Measurements from ENCODE around the gene CMAS. TPM values are rescaled to one million over a fixed set of nuclear protein-coding genes. Genes with fewer than 3 reads are reported as not detected.

CMAS gene
- polyA plus RNA-seq, 1 of the 3 experiments (the other 2 are of a cell fraction), result 16.0 TPM

DNA sequence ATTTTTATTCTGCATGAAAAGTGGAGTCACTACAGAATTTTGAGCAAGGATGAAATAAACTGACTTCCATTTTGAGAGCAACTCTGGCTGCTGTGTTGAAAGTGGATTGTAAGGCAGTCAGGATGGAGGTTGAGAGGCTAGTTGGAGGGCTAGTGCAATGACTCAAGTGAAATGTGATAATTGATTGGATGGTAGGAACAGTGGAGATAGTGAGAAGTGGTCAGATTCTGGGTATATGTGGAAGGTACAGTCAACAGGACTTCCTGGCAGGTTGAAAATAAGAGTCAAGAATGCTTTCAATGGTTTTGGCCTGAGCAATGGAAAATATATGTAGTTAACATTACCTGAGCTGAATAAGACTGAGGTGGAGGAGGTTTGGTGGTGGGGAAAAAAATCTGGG is 29.0 kb upstream of the CMAS start:
- Histone ChIP-seq H3K36me3 (replicated peaks in 1 of 2; ENCODE audit: control insufficient read depth in 1 of 2, insufficient read depth in 2 of 2, low read length in 1 of 2) (no peaks in the 10 kb centered on the region), H4K20me1 (ENCODE audit: insufficient read depth) (no peaks in the 10 kb centered on the region), H3K9ac (no peak overlapping the region), H3K9me3 (no peaks in the 10 kb centered on the region), H3K27ac (ENCODE audit: low read depth in 2 of 2, low read length in 1 of 2) (no peak overlapping the region), H3K4me1 (ENCODE audit: control insufficient read depth in 1 of 2, insufficient read depth in 2 of 2, low read depth in 1 of 2, low read length in 1 of 2) (no peaks in the 10 kb centered on the region; a peak in 1 of 4 replicates), H3K4me2 (no peak overlapping the region), H3F3A (replicated peaks; ENCODE audit: insufficient read depth) (no peaks in the 10 kb centered on the region), H3K4me3 (ENCODE audit: low read depth in 2 of 2, low read length in 1 of 2) (no peak overlapping the region), H3K27me3 (ENCODE audit: insufficient read depth) (no peaks in the 10 kb centered on the region; the same call in 1 of the 2 replicates), H3K79me2 (ENCODE audit: insufficient read depth) (no peaks in the 10 kb centered on the region), H2AFZ (ENCODE audit: low read depth) (no peak overlapping the region), H3K9me2 (no peaks in the 10 kb centered on the region)
- DNase-seq, result no peak
- TF ChIP-seq, protein P1, sequence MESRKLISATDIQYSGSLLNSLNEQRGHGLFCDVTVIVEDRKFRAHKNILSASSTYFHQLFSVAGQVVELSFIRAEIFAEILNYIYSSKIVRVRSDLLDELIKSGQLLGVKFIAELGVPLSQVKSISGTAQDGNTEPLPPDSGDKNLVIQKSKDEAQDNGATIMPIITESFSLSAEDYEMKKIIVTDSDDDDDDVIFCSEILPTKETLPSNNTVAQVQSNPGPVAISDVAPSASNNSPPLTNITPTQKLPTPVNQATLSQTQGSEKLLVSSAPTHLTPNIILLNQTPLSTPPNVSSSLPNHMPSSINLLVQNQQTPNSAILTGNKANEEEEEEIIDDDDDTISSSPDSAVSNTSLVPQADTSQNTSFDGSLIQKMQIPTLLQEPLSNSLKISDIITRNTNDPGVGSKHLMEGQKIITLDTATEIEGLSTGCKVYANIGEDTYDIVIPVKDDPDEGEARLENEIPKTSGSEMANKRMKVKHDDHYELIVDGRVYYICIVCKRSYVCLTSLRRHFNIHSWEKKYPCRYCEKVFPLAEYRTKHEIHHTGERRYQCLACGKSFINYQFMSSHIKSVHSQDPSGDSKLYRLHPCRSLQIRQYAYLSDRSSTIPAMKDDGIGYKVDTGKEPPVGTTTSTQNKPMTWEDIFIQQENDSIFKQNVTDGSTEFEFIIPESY (IDR thresholded peaks at IDR 0.05; ENCODE audit: borderline replicate concordance, low read depth), result no peak
- TF ChIP-seq USF1 (IDR thresholded peaks at IDR 0.05; ENCODE audit: borderline replicate concordance, low read depth) (no peak), GABPA (IDR thresholded peaks at IDR 0.05; ENCODE audit: low read depth) (no peak), MAX (IDR thresholded peaks at IDR 0.05; ENCODE audit: low read depth) (no peak), ELF1 (IDR thresholded peaks at IDR 0.05) (no peak), RFX5 (IDR thresholded peaks at IDR 0.05; ENCODE audit: low read length) (no peak), SIN3A (IDR thresholded peaks at IDR 0.05; ENCODE audit: borderline replicate concordance, low read depth, low read length) (no peak), TAF1 (IDR thresholded peaks at IDR 0.05; ENCODE audit: borderline replicate concordance, low read depth, low read length) (no peak), RCOR1 (IDR thresholded peaks at IDR 0.05; ENCODE audit: low read length) (no peak), YY1 (IDR thresholded peaks at IDR 0.05; ENCODE audit: low read depth) (no peak), EZH2phosphoT487 (IDR thresholded peaks at IDR 0.05; ENCODE audit: borderline replicate concordance, low read depth) (no peak), GATA2 (CRISPR knock-in tag; IDR thresholded peaks at IDR 0.05) (no peak), MXI1 (IDR thresholded peaks at IDR 0.05; ENCODE audit: low read depth, low read length) (no peak), TCF12 (IDR thresholded peaks at IDR 0.05) (no peak), FOXM1 (IDR thresholded peaks at IDR 0.05; ENCODE audit: low read depth) (no peak), NFIC (IDR thresholded peaks at IDR 0.05; ENCODE audit: borderline replicate concordance) (no peak)
- TF ChIP-seq, protein P2, sequence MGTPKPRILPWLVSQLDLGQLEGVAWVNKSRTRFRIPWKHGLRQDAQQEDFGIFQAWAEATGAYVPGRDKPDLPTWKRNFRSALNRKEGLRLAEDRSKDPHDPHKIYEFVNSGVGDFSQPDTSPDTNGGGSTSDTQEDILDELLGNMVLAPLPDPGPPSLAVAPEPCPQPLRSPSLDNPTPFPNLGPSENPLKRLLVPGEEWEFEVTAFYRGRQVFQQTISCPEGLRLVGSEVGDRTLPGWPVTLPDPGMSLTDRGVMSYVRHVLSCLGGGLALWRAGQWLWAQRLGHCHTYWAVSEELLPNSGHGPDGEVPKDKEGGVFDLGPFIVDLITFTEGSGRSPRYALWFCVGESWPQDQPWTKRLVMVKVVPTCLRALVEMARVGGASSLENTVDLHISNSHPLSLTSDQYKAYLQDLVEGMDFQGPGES (IDR thresholded peaks at IDR 0.05; ENCODE audit: low read depth, low read length), result no peak
- TF ChIP-seq, protein P3, sequence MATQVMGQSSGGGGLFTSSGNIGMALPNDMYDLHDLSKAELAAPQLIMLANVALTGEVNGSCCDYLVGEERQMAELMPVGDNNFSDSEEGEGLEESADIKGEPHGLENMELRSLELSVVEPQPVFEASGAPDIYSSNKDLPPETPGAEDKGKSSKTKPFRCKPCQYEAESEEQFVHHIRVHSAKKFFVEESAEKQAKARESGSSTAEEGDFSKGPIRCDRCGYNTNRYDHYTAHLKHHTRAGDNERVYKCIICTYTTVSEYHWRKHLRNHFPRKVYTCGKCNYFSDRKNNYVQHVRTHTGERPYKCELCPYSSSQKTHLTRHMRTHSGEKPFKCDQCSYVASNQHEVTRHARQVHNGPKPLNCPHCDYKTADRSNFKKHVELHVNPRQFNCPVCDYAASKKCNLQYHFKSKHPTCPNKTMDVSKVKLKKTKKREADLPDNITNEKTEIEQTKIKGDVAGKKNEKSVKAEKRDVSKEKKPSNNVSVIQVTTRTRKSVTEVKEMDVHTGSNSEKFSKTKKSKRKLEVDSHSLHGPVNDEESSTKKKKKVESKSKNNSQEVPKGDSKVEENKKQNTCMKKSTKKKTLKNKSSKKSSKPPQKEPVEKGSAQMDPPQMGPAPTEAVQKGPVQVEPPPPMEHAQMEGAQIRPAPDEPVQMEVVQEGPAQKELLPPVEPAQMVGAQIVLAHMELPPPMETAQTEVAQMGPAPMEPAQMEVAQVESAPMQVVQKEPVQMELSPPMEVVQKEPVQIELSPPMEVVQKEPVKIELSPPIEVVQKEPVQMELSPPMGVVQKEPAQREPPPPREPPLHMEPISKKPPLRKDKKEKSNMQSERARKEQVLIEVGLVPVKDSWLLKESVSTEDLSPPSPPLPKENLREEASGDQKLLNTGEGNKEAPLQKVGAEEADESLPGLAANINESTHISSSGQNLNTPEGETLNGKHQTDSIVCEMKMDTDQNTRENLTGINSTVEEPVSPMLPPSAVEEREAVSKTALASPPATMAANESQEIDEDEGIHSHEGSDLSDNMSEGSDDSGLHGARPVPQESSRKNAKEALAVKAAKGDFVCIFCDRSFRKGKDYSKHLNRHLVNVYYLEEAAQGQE (IDR thresholded peaks at IDR 0.05; ENCODE audit: low read depth, low read length), result no peak
- CTCF ChIA-PET, result interaction anchor here (2.2 to 3.5 kb wide), 3 partner anchors 27 to 319 kb away, joined by 12 to 43 read pairs (median 20); no protein-coding TSS in a partner anchor
- POLR2A ChIA-PET, result no interaction called here

Measured in SK-N-SH (cell line).